Hepatocyte (in vitro differentiated cells): ENCODE results near the gene SERPINE1.

Source experiments
- EZH2 ChIP-seq: fragments of 200-600 bp; sonication (generic); IDR thresholded peaks from 2 replicates; pipeline ENCODE4 v1.6.1; 2016; ENCODE audit warnings: antibody characterized with exemption, mild to moderate bottlenecking, borderline replicate concordance
- EZH2phosphoT487 ChIP-seq: fragments of 200-600 bp; sonication (generic); IDR thresholded peaks from one replicate; pipeline ENCODE4 v1.6.1; 2018; ENCODE audit warnings: antibody characterized with exemption, mild to moderate bottlenecking, low read depth, moderate library complexity; ENCODE audit not compliant: unreplicated experiment, severe bottlenecking
- TF ChIP-seq, protein P1 (sequence below): fragments of 200-600 bp; sonication (generic); IDR thresholded peaks from 2 replicates; pipeline ENCODE4 v1.5.1; 2016; ENCODE audit warnings: antibody characterized with exemption, mild to moderate bottlenecking; ENCODE audit not compliant: poor library complexity

- no peak for TF ChIP-seq EZH2
- TF ChIP-seq, protein P1, sequence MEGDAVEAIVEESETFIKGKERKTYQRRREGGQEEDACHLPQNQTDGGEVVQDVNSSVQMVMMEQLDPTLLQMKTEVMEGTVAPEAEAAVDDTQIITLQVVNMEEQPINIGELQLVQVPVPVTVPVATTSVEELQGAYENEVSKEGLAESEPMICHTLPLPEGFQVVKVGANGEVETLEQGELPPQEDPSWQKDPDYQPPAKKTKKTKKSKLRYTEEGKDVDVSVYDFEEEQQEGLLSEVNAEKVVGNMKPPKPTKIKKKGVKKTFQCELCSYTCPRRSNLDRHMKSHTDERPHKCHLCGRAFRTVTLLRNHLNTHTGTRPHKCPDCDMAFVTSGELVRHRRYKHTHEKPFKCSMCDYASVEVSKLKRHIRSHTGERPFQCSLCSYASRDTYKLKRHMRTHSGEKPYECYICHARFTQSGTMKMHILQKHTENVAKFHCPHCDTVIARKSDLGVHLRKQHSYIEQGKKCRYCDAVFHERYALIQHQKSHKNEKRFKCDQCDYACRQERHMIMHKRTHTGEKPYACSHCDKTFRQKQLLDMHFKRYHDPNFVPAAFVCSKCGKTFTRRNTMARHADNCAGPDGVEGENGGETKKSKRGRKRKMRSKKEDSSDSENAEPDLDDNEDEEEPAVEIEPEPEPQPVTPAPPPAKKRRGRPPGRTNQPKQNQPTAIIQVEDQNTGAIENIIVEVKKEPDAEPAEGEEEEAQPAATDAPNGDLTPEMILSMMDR = no peak
- TF ChIP-seq EZH2phosphoT487 = no peak
Observed at GRCh38 chr7:101156866-101157589, 30.1 kb downstream of the SERPINE1 start.
